Fibroblast of lung (primary cell): ENCODE results near the gene RNASE7. TPM values are rescaled to one million over a fixed set of nuclear protein-coding genes. Genes with fewer than 3 reads are reported as not detected.

Source experiments
- DNase-seq, 2 donors: peaks; one replicate each; pipeline versions ENCODE4 v3.0.0 to v3.0.0-alpha.2; 2010; ENCODE audit warnings: low read depth in 2 of 2
- H2AFZ ChIP-seq: 2 replicates; pipeline ENCODE4 v1.5.1; 2012; ENCODE audit warnings: low read length, control low read depth, inconsistent platforms
- H3K27ac ChIP-seq: 2 replicates; pipeline ENCODE4 v1.5.1; 2011; ENCODE audit warnings: low read length, control low read depth; ENCODE audit not compliant: insufficient read depth
- H3K27me3 ChIP-seq: 2 replicates; pipeline ENCODE4 v1.5.1; 2011; ENCODE audit warnings: mild to moderate bottlenecking, low read length; ENCODE audit not compliant: control insufficient read depth, insufficient read depth
- H3K36me3 ChIP-seq: 2 replicates; pipeline ENCODE4 v1.5.1; 2011; ENCODE audit warnings: low read length; ENCODE audit not compliant: control insufficient read depth, insufficient read depth
- H3K4me1 ChIP-seq: 2 replicates; pipeline ENCODE4 v1.5.1; 2011; ENCODE audit warnings: low read length; ENCODE audit not compliant: control insufficient read depth, insufficient read depth; ENCODE audit errors: extremely low read depth
- H3K4me2 ChIP-seq: 2 replicates; pipeline ENCODE4 v1.5.1; 2011; ENCODE audit warnings: low read length, control low read depth; ENCODE audit not compliant: insufficient read depth; ENCODE audit errors: extremely low read depth
- H3K4me3 ChIP-seq, 4 experiments: fragments of 200-600 bp in 1 of 4; sonication (generic) in 1 of 4; replicated peaks in 1 of 4; 2 replicates each; pipeline ENCODE4 v1.5.1; 2011 to 2016; ENCODE audit warnings: low read length in 4 of 4, low read depth in 3 of 4, mild to moderate bottlenecking in 3 of 4, control low read depth in 2 of 4, inconsistent platforms in 1 of 4, mixed read lengths in 1 of 4; ENCODE audit not compliant: insufficient read depth in 1 of 4; ENCODE audit errors: control extremely low read depth in 1 of 4
- H3K79me2 ChIP-seq: 2 replicates; pipeline ENCODE4 v1.5.1; 2012; ENCODE audit warnings: mild to moderate bottlenecking, low read length, inconsistent platforms; ENCODE audit not compliant: control insufficient read depth, insufficient read depth
- H3K9ac ChIP-seq: 2 replicates; pipeline ENCODE4 v1.5.1; 2011; ENCODE audit warnings: mild to moderate bottlenecking, low read length, control low read depth; ENCODE audit not compliant: insufficient read depth
- H3K9me3 ChIP-seq: 2 replicates; pipeline ENCODE4 v1.5.1; 2012; ENCODE audit warnings: low read depth, low read length; ENCODE audit not compliant: control insufficient read depth, insufficient read depth
- H4K20me1 ChIP-seq: 2 replicates; pipeline ENCODE4 v1.5.1; 2011; ENCODE audit warnings: low read length; ENCODE audit not compliant: control insufficient read depth, insufficient read depth; ENCODE audit errors: extremely low read depth
- EZH2 ChIP-seq: IDR thresholded peaks from 2 replicates; pipeline ENCODE4 v1.5.1; 2012; ENCODE audit warnings: low read length, control low read depth, mild to moderate bottlenecking; ENCODE audit errors: missing control alignments
- polyA plus RNA-seq, 2 donors: library from polyadenylated mRNA; depleted of rRNA in 1 of 2; stranded (reverse) in 1 of 2; unstranded in 1 of 2; fragments of >200 nt; gene quantifications; 2 replicates each; pipeline ENCODE4 v1.2.1, GENCODE V29; 2011 to 2012; ENCODE audit warnings: missing spikeins in 1 of 2
- total RNA-seq: library from RNA; depleted of rRNA; stranded (reverse); fragments of >200 nt; gene quantifications from 2 replicates; pipeline ENCODE4 v1.2.1, GENCODE V29; 2014
- TF ChIP-seq, protein P1 (sequence below), 2 donors: IDR thresholded peaks in 1 of 2; conservative IDR thresholded peaks in 1 of 2; 1 replicate in 1 of 2; 2 replicates in 1 of 2; pipeline ENCODE4 v1.5.1; 2011 to 2012; ENCODE audit warnings: low read length in 2 of 2, control low read depth in 1 of 2, inconsistent platforms in 1 of 2, low read depth in 1 of 2, mild to moderate bottlenecking in 1 of 2

The RNASE7 gene
- total and polyA plus RNA-seq, 2 donors (not counting 1 experiment from before 2014, with no cell fraction given), result not detected

DNA sequence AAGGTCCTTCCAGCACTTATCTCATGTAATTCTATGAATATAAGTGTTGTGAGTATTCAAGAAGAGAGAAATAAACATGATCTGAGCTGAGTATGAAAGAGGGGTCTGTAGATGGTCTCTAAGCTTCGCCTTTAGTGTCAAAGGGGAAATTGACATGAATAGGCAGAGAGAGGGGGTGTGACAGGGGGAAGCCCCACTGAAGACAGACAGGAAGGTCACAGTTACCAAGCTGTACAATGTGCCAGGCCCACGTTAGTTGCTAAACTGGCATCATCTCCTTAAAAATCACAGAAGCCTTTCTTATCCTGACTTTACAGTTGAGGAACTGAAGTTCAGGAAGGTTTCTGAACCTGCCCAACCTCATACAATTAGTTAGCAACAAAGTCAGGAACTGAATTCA, 35.5 kb downstream of the RNASE7 start:
- Histone ChIP-seq H3K36me3 (peaks cover 40% of the 10 kb centered on the region), H2AFZ (no peak overlapping the region), H3K79me2 (peaks cover 2% of the 10 kb centered on the region), H3K27me3 (no peaks in the 10 kb centered on the region), H3K4me1 (peaks cover under 1% of the 10 kb centered on the region), H3K9ac (no peak overlapping the region), H3K4me2 (no peak overlapping the region), H3K27ac (no peak overlapping the region), H3K9me3 (no peaks in the 10 kb centered on the region), H4K20me1 (no peaks in the 10 kb centered on the region), H3K4me3 (no peak overlapping the region)
- TF ChIP-seq, protein P1, sequence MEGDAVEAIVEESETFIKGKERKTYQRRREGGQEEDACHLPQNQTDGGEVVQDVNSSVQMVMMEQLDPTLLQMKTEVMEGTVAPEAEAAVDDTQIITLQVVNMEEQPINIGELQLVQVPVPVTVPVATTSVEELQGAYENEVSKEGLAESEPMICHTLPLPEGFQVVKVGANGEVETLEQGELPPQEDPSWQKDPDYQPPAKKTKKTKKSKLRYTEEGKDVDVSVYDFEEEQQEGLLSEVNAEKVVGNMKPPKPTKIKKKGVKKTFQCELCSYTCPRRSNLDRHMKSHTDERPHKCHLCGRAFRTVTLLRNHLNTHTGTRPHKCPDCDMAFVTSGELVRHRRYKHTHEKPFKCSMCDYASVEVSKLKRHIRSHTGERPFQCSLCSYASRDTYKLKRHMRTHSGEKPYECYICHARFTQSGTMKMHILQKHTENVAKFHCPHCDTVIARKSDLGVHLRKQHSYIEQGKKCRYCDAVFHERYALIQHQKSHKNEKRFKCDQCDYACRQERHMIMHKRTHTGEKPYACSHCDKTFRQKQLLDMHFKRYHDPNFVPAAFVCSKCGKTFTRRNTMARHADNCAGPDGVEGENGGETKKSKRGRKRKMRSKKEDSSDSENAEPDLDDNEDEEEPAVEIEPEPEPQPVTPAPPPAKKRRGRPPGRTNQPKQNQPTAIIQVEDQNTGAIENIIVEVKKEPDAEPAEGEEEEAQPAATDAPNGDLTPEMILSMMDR (conservative IDR thresholded peaks at IDR 0.05 in 1 of 2, IDR thresholded peaks at IDR 0.05 in 1 of 2; ENCODE audit: low read depth in 1 of 2, low read length in 2 of 2), result no peak
- no peak for TF ChIP-seq EZH2
- DNase-seq, result no peak

DNA sequence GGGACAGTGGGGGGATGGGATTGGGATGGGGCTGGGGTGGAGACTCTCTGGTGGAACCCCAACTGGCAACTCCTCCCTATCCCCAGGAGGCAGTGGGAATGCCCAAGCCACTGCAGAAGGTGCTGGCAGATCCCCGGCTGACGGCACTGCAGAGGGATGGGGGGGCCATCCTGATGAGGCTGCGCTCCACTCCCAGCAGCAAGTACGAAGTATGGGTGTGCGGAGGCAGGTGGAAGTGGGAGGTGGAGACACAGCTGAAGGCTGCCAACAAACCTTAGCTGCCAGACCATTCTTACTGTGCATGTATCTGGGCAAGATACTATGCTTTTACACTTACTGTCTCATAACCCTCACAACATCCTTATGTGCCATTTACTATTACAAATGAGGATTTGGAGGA, 36.1 kb downstream of the RNASE7 start:
- Histone ChIP-seq H3K79me2 (peaks cover 2% of the 10 kb centered on the region), H3K27me3 (no peaks in the 10 kb centered on the region), H4K20me1 (no peaks in the 10 kb centered on the region), H3K36me3 (peaks cover 40% of the 10 kb centered on the region), H3K27ac (no peak overlapping the region), H3K9ac (no peak overlapping the region), H3K4me3 (no peak overlapping the region), H3K4me1 (no peaks in the 10 kb centered on the region), H2AFZ (no peak overlapping the region), H3K4me2 (no peak overlapping the region), H3K9me3 (no peaks in the 10 kb centered on the region)
- DNase-seq, result no peak
- TF ChIP-seq, protein P1 (conservative IDR thresholded peaks at IDR 0.05 in 1 of 2, IDR thresholded peaks at IDR 0.05 in 1 of 2; ENCODE audit: low read depth in 1 of 2, low read length in 2 of 2), result no peak
- TF ChIP-seq EZH2, result no peak

DNA sequence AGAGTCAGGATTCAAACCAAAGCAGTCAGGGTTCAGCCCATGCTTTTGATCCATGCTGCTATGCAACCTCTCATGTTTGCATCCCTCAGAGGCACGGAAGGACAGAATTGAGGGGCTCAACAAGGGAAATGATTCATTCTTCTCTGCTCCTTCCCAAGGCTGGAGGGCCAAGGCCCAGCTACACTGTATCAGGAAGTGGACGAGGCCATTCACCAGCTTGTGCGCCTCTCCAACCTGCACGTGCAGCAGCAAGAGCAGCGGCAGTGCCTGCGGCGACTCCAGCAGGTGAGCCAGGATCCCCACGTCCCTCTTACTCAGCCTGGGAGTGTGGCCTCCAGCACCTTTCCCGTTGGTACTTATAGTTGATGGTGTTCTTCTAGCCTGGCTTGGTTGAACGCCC, 36.6 kb downstream of the RNASE7 start:
- TF ChIP-seq EZH2, result no peak
- TF ChIP-seq, protein P1 (conservative IDR thresholded peaks at IDR 0.05 in 1 of 2, IDR thresholded peaks at IDR 0.05 in 1 of 2; ENCODE audit: low read depth in 1 of 2, low read length in 2 of 2), result no peak
- H3K79me2 ChIP-seq, result peaks cover 2% of the 10 kb centered on the region
- H3K27ac ChIP-seq, result no peak overlapping the region
- no peak overlapping the region for H2AFZ ChIP-seq
- no peak for DNase-seq
- no peak overlapping the region for H3K9ac ChIP-seq
- no peaks in the 10 kb centered on the region for H3K9me3 ChIP-seq
- no peak overlapping the region for H3K4me3 ChIP-seq
- no peaks in the 10 kb centered on the region for H3K27me3 ChIP-seq
- H3K36me3 ChIP-seq, result peaks cover 40% of the 10 kb centered on the region
- no peaks in the 10 kb centered on the region for H4K20me1 ChIP-seq
- no peak overlapping the region for H3K4me2 ChIP-seq
- H3K4me1 ChIP-seq, result no peaks in the 10 kb centered on the region
